ENCODE results near the gene UBA3.
A peak's percentile ranks its signal among the peaks of the same experiment; 100 is the strongest.

The UBA3 gene

DNA sequence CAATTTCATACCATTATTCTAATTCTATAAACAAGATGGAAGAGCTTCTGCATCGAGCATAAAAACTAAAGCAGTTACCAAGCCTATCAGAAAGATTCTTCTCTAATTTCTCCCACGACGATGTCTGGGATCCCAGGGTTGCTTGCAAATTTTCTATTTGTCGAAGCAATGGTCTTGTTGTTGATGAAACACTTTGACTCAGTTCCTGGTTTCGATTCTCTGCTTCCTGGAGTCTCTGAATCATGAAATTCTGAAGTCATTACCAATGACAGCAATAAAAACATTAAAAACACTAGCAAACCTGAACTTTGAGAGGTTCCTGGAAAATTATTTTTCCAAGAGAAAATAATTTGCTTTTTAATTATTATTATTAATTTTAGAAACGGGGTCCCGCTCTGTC is 46.7 kb downstream of the UBA3 start:
- H3K27ac ChIP-seq (ENCODE audit: low read length) = no peak overlapping the region
- peaks cover 28 to 44% of the 10 kb centered on the region in 2 donors for H3K36me3 ChIP-seq (ENCODE audit: control insufficient read depth in 2 of 2, insufficient read depth in 2 of 2, low read length in 2 of 2)
- H3K4me3 ChIP-seq (ENCODE audit: low read length in 2 of 2) = no peak overlapping the region
- H3K4me1 ChIP-seq (ENCODE audit: control insufficient read depth, insufficient read depth, low read length) = no peaks in the 10 kb centered on the region
- no peaks in the 10 kb centered on the region for H3K9me3 ChIP-seq (ENCODE audit: control insufficient read depth in 2 of 2, low read length in 2 of 2)
- no peak overlapping the region for H3K9ac ChIP-seq (ENCODE audit: low read length in 2 of 2)
- H3K27me3 ChIP-seq (ENCODE audit: control insufficient read depth in 1 of 2, insufficient read depth in 2 of 2, low read length in 2 of 2) = no peaks in the 10 kb centered on the region

DNA sequence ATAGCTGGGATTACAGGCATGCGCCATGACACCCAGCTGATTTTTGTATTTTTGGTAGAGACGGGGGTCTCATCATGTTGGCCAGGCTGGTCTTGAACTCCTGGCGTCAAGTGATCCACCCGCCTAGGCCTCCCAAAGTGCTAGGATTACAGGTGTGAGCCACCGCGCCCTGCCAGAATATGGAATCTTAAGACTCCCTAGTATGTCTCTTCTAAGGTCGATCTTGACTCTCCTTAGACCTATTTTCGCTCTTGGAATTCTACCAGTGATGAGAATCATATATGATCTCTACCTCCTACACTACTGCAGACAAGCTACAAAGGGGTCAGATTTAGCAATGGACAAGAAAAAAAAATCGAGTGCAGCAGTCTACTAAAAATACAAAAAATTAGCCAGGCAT is 47.4 kb downstream of the UBA3 start:
- H3K9ac ChIP-seq (ENCODE audit: low read length in 2 of 2) = no peak overlapping the region
- H3K4me1 ChIP-seq (ENCODE audit: control insufficient read depth, insufficient read depth, low read length) = no peaks in the 10 kb centered on the region
- H3K27ac ChIP-seq (ENCODE audit: low read length) = no peak overlapping the region
- no peaks in the 10 kb centered on the region for H3K27me3 ChIP-seq (ENCODE audit: control insufficient read depth in 1 of 2, insufficient read depth in 2 of 2, low read length in 2 of 2)
- H3K4me3 ChIP-seq (ENCODE audit: low read length in 2 of 2) = no peak overlapping the region
- H3K9me3 ChIP-seq (ENCODE audit: control insufficient read depth in 2 of 2, low read length in 2 of 2) = no peaks in the 10 kb centered on the region
- peaks cover 26 to 48% of the 10 kb centered on the region in 2 donors for H3K36me3 ChIP-seq (ENCODE audit: control insufficient read depth in 2 of 2, insufficient read depth in 2 of 2, low read length in 2 of 2)

DNA sequence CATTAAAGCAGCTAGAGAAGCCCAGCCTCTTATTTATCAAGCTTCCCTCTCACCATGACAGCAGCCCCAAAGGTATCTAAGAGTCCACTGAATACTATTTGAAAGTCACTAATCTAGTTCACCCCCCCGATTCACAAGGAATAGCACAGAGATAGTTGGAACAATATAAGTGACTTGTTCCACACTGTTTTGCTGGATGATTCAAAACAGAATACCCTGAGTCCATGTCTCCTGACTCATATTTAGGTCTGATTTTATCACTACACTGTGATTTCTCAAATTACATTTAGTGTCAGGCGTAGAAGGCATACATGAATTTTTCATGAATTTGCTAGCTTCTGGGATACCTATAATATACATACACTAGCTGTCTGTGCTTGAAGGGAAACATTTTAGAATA is 48.0 kb downstream of the UBA3 start:
- H3K4me3 ChIP-seq (ENCODE audit: low read length in 2 of 2) = no peak overlapping the region
- no peaks in the 10 kb centered on the region for H3K27me3 ChIP-seq (ENCODE audit: control insufficient read depth in 1 of 2, insufficient read depth in 2 of 2, low read length in 2 of 2)
- H3K9me3 ChIP-seq (ENCODE audit: control insufficient read depth in 2 of 2, low read length in 2 of 2) = no peaks in the 10 kb centered on the region
- no peak overlapping the region for H3K9ac ChIP-seq (ENCODE audit: low read length in 2 of 2)
- peaks cover 26 to 49% of the 10 kb centered on the region in 2 donors for H3K36me3 ChIP-seq (ENCODE audit: control insufficient read depth in 2 of 2, insufficient read depth in 2 of 2, low read length in 2 of 2)
- H3K27ac ChIP-seq (ENCODE audit: low read length) = no peak overlapping the region
- no peaks in the 10 kb centered on the region for H3K4me1 ChIP-seq (ENCODE audit: control insufficient read depth, insufficient read depth, low read length)

GRCh38 chr3:69031635-69032034 is 48.5 kb downstream of the UBA3 start:
- H3K36me3 ChIP-seq (ENCODE audit: control insufficient read depth in 2 of 2, insufficient read depth in 2 of 2, low read length in 2 of 2) = peaks cover 26 to 50% of the 10 kb centered on the region in 2 donors
- no peak overlapping the region for H3K27ac ChIP-seq (ENCODE audit: low read length)
- H3K4me3 ChIP-seq (ENCODE audit: low read length in 2 of 2) = no peak overlapping the region
- no peaks in the 10 kb centered on the region for H3K9me3 ChIP-seq (ENCODE audit: control insufficient read depth in 2 of 2, low read length in 2 of 2)
- H3K4me1 ChIP-seq (ENCODE audit: control insufficient read depth, insufficient read depth, low read length) = no peaks in the 10 kb centered on the region
- no peaks in the 10 kb centered on the region for H3K27me3 ChIP-seq (ENCODE audit: control insufficient read depth in 1 of 2, insufficient read depth in 2 of 2, low read length in 2 of 2)
- no peak overlapping the region for H3K9ac ChIP-seq (ENCODE audit: low read length in 2 of 2)

- Histone ChIP-seq H3K4me3 (ENCODE audit: low read length in 2 of 2) (no peak overlapping the region), H3K9ac (ENCODE audit: low read length in 2 of 2) (no peak overlapping the region), H3K9me3 (ENCODE audit: control insufficient read depth in 2 of 2, low read length in 2 of 2) (no peaks in the 10 kb centered on the region), H3K27me3 (ENCODE audit: control insufficient read depth in 1 of 2, insufficient read depth in 2 of 2, low read length in 2 of 2) (no peaks in the 10 kb centered on the region), H3K27ac (ENCODE audit: low read length) (no peak overlapping the region), H3K36me3 (ENCODE audit: control insufficient read depth in 2 of 2, insufficient read depth in 2 of 2, low read length in 2 of 2) (peaks cover 10 to 15% of the 10 kb centered on the region in 2 donors), H3K4me1 (ENCODE audit: control insufficient read depth, insufficient read depth, low read length) (no peaks in the 10 kb centered on the region)
Observed at GRCh38 chr3:69020857-69021256, 59.3 kb downstream of the UBA3 start.

DNA sequence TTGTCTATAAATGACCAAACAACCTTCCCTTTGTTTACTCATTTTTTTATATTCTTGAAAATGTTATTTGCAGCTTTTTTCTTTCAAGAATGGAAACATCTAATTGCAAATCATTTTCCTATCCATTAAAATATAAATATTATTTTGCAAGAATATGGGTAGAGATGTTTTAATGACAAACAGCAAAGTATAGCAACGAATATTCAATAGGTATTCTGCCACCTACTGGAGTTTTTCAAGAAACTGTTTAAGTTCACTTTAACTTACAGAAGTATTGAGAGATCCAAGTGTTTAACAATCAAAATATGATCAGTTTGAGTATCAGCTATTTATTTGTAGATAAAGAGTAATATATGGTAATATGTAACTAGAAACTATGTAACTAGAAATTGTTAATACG is 59.7 kb downstream of the UBA3 start:
- no peak overlapping the region for H3K4me3 ChIP-seq (ENCODE audit: low read length in 2 of 2)
- no peak overlapping the region for H3K27ac ChIP-seq (ENCODE audit: low read length)
- no peak overlapping the region for H3K9ac ChIP-seq (ENCODE audit: low read length in 2 of 2)
- peaks cover 5 to 11% of the 10 kb centered on the region in 2 donors for H3K36me3 ChIP-seq (ENCODE audit: control insufficient read depth in 2 of 2, insufficient read depth in 2 of 2, low read length in 2 of 2)
- H3K9me3 ChIP-seq (ENCODE audit: control insufficient read depth in 2 of 2, low read length in 2 of 2) = no peaks in the 10 kb centered on the region
- no peaks in the 10 kb centered on the region for H3K4me1 ChIP-seq (ENCODE audit: control insufficient read depth, insufficient read depth, low read length)
- H3K27me3 ChIP-seq (ENCODE audit: control insufficient read depth in 1 of 2, insufficient read depth in 2 of 2, low read length in 2 of 2) = no peaks in the 10 kb centered on the region

DNA sequence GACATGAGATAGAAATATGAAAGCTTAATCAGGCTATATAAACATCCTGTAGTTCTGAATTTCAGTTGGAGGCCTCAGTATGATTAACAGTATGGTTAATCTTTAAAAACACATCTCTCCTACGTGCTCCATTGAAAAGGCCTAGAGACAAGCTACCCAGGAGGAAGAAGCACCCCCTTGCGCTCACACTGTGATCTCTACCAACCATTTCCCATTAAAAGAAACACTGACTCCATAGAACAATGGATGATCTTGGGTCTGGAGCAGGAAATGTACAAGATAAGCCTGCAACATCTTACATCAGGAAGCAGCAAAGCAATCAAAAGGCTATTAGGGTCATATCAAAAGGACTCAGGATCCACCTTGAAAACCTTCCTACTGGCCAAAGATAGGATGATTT is 63.3 kb downstream of the UBA3 start:
- H3K4me3 ChIP-seq (ENCODE audit: low read length in 2 of 2) = no peak overlapping the region
- H3K9ac ChIP-seq (ENCODE audit: low read length in 2 of 2) = no peak overlapping the region
- H3K36me3 ChIP-seq (ENCODE audit: control insufficient read depth in 2 of 2, insufficient read depth in 2 of 2, low read length in 2 of 2) = peaks cover 0 to 4% of the 10 kb centered on the region in 2 donors
- H3K27ac ChIP-seq (ENCODE audit: low read length) = no peak overlapping the region
- peaks cover 13% of the 10 kb centered on the region for H3K4me1 ChIP-seq (ENCODE audit: control insufficient read depth, insufficient read depth, low read length)
- H3K9me3 ChIP-seq (ENCODE audit: control insufficient read depth in 2 of 2, low read length in 2 of 2) = no peaks in the 10 kb centered on the region
- no peaks in the 10 kb centered on the region for H3K27me3 ChIP-seq (ENCODE audit: control insufficient read depth in 1 of 2, insufficient read depth in 2 of 2, low read length in 2 of 2)

DNA sequence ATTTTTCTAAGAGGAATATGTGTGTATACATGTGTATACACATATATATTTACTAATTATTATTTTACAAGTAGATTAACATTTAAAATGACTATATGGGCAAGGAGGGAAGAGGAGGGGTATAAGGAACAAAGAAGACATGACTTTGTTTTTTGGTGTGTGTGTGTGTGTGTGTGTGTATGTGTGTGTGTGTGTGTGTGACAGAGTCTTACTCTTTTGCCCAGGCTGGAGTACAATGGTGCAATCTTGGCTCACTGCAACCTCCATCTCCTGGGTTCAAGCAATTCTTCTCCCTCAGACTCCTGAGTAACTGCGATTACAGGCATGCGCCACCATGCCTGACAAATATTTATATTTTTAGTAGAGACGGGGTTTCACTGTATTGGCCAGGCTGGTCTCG is 64.1 kb downstream of the UBA3 start:
- no peak overlapping the region for H3K9ac ChIP-seq (ENCODE audit: low read length in 2 of 2)
- peaks cover 13% of the 10 kb centered on the region for H3K4me1 ChIP-seq (ENCODE audit: control insufficient read depth, insufficient read depth, low read length)
- H3K27ac ChIP-seq (ENCODE audit: low read length) = no peak overlapping the region
- no peaks in the 10 kb centered on the region for H3K9me3 ChIP-seq (ENCODE audit: control insufficient read depth in 2 of 2, low read length in 2 of 2)
- no peak overlapping the region for H3K4me3 ChIP-seq (ENCODE audit: low read length in 2 of 2)
- peaks cover 0 to 3% of the 10 kb centered on the region in 2 donors for H3K36me3 ChIP-seq (ENCODE audit: control insufficient read depth in 2 of 2, insufficient read depth in 2 of 2, low read length in 2 of 2)
- H3K27me3 ChIP-seq (ENCODE audit: control insufficient read depth in 1 of 2, insufficient read depth in 2 of 2, low read length in 2 of 2) = no peaks in the 10 kb centered on the region

DNA sequence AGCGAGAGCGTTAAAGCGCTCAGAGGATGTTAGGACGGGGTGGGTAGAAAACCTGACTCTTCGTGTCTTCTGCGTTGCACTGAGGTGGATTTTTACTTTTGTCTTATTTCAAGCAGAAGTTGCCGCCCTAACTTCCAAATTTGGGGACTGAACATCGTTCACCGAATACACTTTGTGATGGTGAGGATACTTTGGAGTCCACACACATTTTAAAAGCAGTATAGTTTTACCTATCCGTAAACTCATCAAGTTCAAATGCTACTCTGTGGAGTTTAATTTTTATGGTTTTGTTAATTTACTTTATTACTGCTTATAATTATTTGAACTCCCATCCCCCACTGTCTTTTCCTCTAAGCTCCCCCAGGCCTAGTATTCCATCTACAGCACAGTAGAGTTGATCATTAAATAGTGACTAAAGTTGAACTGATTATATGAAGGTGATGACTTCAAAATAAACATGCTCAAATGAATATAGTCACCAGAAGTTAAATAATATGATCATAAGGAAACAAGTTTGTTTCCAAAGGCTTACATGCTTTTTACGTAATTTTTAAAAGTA is 66.1 kb downstream of the UBA3 start:
- peaks cover 21% of the 10 kb centered on the region for H3K4me1 ChIP-seq (ENCODE audit: control insufficient read depth, insufficient read depth, low read length)
- peaks cover 0 to under 1% of the 10 kb centered on the region in 2 donors for H3K36me3 ChIP-seq (ENCODE audit: control insufficient read depth in 2 of 2, insufficient read depth in 2 of 2, low read length in 2 of 2)
- H3K9ac ChIP-seq (ENCODE audit: low read length in 2 of 2) = peak overlapping the region; percentile 88 to 94
- no peaks in the 10 kb centered on the region for H3K9me3 ChIP-seq (ENCODE audit: control insufficient read depth in 2 of 2, low read length in 2 of 2)
- no peaks in the 10 kb centered on the region for H3K27me3 ChIP-seq (ENCODE audit: control insufficient read depth in 1 of 2, insufficient read depth in 2 of 2, low read length in 2 of 2)
- H3K27ac ChIP-seq (ENCODE audit: low read length) = peak overlapping the region; percentile 96
- peak overlapping the region; percentile 81 to 92 for H3K4me3 ChIP-seq (ENCODE audit: low read length in 2 of 2)

DNA sequence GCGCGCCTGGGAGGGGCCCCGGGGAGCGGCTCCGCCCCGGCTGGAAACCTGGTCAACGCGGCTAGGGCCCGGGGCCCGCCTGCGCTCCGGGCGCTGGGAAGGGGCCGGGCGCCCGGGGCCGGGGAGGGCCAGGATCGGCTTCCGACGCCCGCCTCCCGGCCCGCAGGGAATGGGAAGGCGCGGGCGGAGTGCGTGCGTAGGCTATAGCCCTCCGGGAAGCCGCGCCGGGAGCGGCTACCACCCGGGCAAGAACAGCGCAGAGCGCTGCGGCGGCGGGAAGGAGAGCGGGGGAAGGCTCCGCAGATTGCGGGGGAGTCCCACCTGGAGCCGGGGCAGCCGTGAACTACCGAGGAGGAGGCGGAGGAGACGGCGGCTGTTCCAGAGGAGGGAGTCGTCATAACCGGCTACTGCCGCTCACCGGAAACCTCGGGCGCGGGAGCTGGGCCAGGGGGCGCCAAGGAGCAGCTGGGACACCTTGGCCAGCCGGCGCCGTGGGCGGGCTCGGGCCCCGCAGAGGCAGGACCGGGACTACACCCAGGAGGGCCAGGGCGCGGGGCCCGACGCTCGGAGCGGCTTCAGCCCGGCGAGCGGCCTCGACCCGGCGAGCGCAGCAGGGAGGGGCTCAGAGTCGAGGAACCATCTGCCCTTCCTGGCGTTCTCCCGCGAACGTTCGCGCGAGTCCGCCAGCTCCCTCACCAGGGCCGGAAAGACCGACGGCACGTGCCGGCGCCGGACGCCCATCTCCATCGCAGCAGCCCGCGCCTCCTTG is 66.7 kb downstream of the UBA3 start, which contains the start of gene EOGT:
Gene EOGT, minus strand, starts transcription at position 432 of the 769 bp plus-strand sequence. CDS start 3,838 bp downstream, outside the sequence.
- H3K27ac ChIP-seq (ENCODE audit: low read length) = peak within 1 kb of the TSS; percentile 96
- peaks cover 27% of the 10 kb centered on the region for H3K4me1 ChIP-seq (ENCODE audit: control insufficient read depth, insufficient read depth, low read length)

GRCh38 chr3:69012800-69013252 is 67.3 kb downstream of the UBA3 start:
- peak overlapping the region; percentile 88 to 94 for H3K9ac ChIP-seq (ENCODE audit: low read length in 2 of 2)
- H3K4me3 ChIP-seq (ENCODE audit: low read length in 2 of 2) = peak overlapping the region; percentile 81 to 90
- H3K27ac ChIP-seq (ENCODE audit: low read length) = peak overlapping the region; percentile 96
- H3K4me1 ChIP-seq (ENCODE audit: control insufficient read depth, insufficient read depth, low read length) = peaks cover 27% of the 10 kb centered on the region
- H3K36me3 ChIP-seq (ENCODE audit: control insufficient read depth in 2 of 2, insufficient read depth in 2 of 2, low read length in 2 of 2) = peaks cover 9 to 10% of the 10 kb centered on the region in 2 donors
- no peaks in the 10 kb centered on the region for H3K27me3 ChIP-seq (ENCODE audit: control insufficient read depth in 1 of 2, insufficient read depth in 2 of 2, low read length in 2 of 2)
- no peaks in the 10 kb centered on the region for H3K9me3 ChIP-seq (ENCODE audit: control insufficient read depth in 2 of 2, low read length in 2 of 2)

More for the DNA sequence above, 66.7 kb downstream of the UBA3 start, which contains the start of gene EOGT:
- no peaks in the 10 kb centered on the region for H3K27me3 ChIP-seq (ENCODE audit: control insufficient read depth in 1 of 2, insufficient read depth in 2 of 2, low read length in 2 of 2)
- H3K4me3 ChIP-seq (ENCODE audit: low read length in 2 of 2) = peak within 1 kb of the TSS; percentile 81 to 92
- peak within 1 kb of the TSS; percentile 88 to 94 for H3K9ac ChIP-seq (ENCODE audit: low read length in 2 of 2)
- H3K36me3 ChIP-seq (ENCODE audit: control insufficient read depth in 2 of 2, insufficient read depth in 2 of 2, low read length in 2 of 2) = peaks cover 3 to 5% of the 10 kb centered on the region in 2 donors
- no peaks in the 10 kb centered on the region for H3K9me3 ChIP-seq (ENCODE audit: control insufficient read depth in 2 of 2, low read length in 2 of 2)
